Esophagus muscularis mucosa (tissue), 3 donors: ENCODE measurements around the gene PHB1.

Source experiments
- CTCF ChIP-seq, 3 experiments: fragments of 200-600 bp in 2 of 3; fragments of 450-650 bp in 1 of 3; sonication (generic) in 2 of 3; IDR thresholded peaks; one replicate each; pipeline ENCODE4 v1.5.1; 2017 to 2019; ENCODE audit warnings: antibody characterized with exemption in 3 of 3, mild to moderate bottlenecking in 2 of 3, moderate library complexity in 1 of 3
- POLR2AphosphoS5 ChIP-seq, 2 donors: sonication (generic); formaldehyde crosslinking; IDR thresholded peaks; one replicate each; pipeline ENCODE4 v1.6.1; 2017; ENCODE audit warnings: antibody characterized with exemption in 2 of 2

DNA sequence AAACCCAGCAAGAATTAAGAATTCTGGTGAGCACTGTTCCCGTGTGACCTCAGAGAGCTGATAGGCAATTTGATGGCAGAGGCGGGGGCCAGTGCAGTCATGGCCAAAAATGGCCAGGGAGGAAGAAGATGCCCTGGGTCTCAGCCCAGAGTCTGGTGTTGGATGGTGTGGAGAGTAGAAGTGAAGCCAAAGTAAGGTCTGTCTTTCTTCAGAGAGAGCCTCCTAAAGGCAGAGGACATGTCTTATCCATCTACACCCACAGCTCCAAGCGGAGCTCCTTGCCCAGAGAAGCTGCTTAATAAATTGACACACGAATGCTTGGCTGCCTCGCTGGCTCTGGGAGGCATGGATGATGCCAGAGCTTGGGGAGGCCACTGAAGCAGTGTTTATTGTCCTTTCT lies 32.9 kb downstream of the PHB1 start:
- TF ChIP-seq CTCF (IDR thresholded peaks at IDR 0.05), result no peak
- no peak for TF ChIP-seq POLR2AphosphoS5 (IDR thresholded peaks at IDR 0.05)
